ENCODE results near the gene AZGP1.
"Not testable (repeated sequence)": the region's sequence is repeated elsewhere in the genome, so short reads cannot be mapped to it uniquely, and the experiment has no call there.

AZGP1 gene

DNA sequence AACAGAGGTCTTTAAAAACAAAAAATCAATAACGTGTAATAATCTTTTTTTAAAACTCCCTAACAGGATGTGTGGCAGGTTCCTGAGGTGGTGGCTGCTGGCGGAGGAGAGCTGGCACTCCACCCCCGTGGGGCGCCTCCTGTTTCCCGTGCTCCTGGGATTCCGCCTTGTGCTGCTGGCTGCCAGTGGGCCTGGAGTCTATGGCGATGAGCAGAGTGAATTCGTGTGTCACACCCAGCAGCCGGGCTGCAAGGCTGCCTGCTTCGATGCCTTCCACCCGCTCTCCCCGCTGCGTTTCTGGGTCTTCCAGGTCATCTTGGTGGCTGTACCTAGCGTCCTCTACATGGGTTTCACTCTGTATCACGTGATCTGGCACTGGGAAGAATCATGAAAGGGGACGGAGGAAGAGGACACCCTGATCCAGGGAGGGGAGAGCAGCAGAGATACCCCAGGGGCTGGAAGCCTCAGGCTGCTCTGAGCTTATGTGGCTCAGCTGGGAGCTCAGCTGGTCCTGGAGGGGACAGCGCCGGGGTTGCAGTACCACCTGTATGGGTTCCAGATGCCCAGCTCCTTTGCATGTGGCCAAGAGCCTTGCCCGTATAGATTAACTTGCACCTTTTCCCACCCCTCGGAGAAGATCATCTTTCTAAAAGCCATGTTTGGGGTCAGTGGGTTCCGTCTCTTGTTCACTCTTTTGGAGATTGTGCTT, 16.7 kb upstream of the AZGP1 start:
- no peak overlapping the region for H3K27ac ChIP-seq (ENCODE audit: low read depth, low read length)
- no peak overlapping the region for H3K9ac ChIP-seq (ENCODE audit: low read length)
- peaks cover 12% of the 10 kb centered on the region for H3K4me1 ChIP-seq (ENCODE audit: insufficient read depth, low read length)

DNA sequence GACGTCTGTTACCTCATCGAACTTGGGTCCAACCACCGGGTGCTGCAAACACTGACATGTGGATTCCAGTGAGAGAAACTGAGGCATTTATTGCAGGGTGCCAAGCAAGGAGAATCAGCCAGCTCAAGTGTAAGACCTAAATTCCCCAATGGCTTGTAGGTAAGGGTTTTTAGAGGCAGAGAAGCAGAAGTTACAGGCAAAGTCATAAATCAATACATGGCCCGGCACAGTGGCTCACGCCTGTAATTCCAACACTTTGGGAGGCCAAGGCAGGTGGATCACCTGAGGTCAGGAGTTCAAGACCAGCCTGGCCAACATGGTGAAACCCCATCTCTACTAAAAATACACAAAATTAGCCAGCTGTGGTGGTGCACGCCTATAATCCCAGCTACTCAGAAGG, 15.7 kb upstream of the AZGP1 start:
- H3K9ac ChIP-seq (ENCODE audit: low read length); H3K4me3 ChIP-seq (ENCODE audit: low read depth in 1 of 2, low read length in 2 of 2); H3K36me3 ChIP-seq (ENCODE audit: insufficient read depth, low read length); H3K27me3 ChIP-seq (ENCODE audit: control insufficient read depth in 1 of 2, insufficient read depth in 2 of 2, low read length in 2 of 2); H3K27ac ChIP-seq (ENCODE audit: low read depth, low read length); H3K4me1 ChIP-seq (ENCODE audit: insufficient read depth, low read length); H3K9me3 ChIP-seq (ENCODE audit: low read length): not testable (repeated sequence)

More for the DNA sequence above, 16.7 kb upstream of the AZGP1 start:
- H3K36me3 ChIP-seq (ENCODE audit: insufficient read depth, low read length), result no peaks in the 10 kb centered on the region
- no peaks in the 10 kb centered on the region for H3K27me3 ChIP-seq (ENCODE audit: control insufficient read depth in 1 of 2, insufficient read depth in 2 of 2, low read length in 2 of 2)
- H3K4me3 ChIP-seq (ENCODE audit: low read depth in 1 of 2, low read length in 2 of 2), result no peak overlapping the region
- H3K9me3 ChIP-seq (ENCODE audit: low read length), result no peaks in the 10 kb centered on the region

DNA sequence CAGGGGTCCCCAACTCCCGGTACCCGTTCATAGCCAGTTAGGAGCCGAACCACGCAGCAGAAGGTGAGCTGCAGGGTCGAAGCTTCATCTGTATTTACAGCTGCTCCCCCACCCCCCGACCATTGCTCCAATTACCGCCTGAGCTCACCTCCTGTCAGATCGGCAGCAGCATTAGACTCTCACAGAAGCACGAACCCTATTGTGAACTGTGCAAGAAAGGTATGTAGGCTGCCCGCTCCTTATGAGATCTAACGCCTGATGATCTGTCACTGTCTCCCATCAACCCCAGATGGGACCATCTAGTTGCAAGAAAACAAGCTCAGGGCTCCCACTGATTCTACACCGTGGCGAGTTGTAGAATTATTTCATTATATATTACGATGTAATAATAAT, 14.6 kb upstream of the AZGP1 start:
- peaks cover 7% of the 10 kb centered on the region for H3K4me1 ChIP-seq (ENCODE audit: insufficient read depth, low read length)
- no peaks in the 10 kb centered on the region for H3K36me3 ChIP-seq (ENCODE audit: insufficient read depth, low read length)
- no peak overlapping the region for H3K4me3 ChIP-seq (ENCODE audit: low read depth in 1 of 2, low read length in 2 of 2)
- no peak overlapping the region for H3K9ac ChIP-seq (ENCODE audit: low read length)
- H3K9me3 ChIP-seq (ENCODE audit: low read length), result no peaks in the 10 kb centered on the region
- H3K27me3 ChIP-seq (ENCODE audit: control insufficient read depth in 1 of 2, insufficient read depth in 2 of 2, low read length in 2 of 2), result no peaks in the 10 kb centered on the region
- no peak overlapping the region for H3K27ac ChIP-seq (ENCODE audit: low read depth, low read length)

DNA sequence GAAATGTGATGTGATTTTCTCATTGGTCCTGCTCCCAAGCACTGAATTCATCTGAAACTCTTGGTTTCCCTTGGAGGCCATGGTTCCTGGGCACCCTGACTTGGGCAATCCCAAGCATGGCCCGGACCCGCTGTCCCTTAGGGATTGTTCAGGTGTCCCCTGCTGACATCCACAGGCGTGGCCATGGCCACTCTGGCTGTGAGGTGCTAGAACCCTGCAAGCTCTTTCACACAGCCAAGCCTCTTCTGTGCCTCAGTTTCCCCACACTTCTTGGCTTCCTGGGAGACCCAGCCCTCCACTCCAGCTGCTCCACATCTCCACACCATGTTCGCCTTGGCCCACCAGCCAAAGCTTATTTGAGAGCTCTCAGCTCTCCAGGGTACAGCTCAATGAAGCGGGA, 12.0 kb upstream of the AZGP1 start:
- Histone ChIP-seq H3K4me3 (ENCODE audit: low read depth in 1 of 2, low read length in 2 of 2) (no peak overlapping the region), H3K27ac (ENCODE audit: low read depth, low read length) (no peak overlapping the region), H3K27me3 (ENCODE audit: control insufficient read depth in 1 of 2, insufficient read depth in 2 of 2, low read length in 2 of 2) (no peaks in the 10 kb centered on the region), H3K9me3 (ENCODE audit: low read length) (no peaks in the 10 kb centered on the region), H3K9ac (ENCODE audit: low read length) (no peak overlapping the region), H3K36me3 (ENCODE audit: insufficient read depth, low read length) (no peaks in the 10 kb centered on the region), H3K4me1 (ENCODE audit: insufficient read depth, low read length) (no peaks in the 10 kb centered on the region)

DNA sequence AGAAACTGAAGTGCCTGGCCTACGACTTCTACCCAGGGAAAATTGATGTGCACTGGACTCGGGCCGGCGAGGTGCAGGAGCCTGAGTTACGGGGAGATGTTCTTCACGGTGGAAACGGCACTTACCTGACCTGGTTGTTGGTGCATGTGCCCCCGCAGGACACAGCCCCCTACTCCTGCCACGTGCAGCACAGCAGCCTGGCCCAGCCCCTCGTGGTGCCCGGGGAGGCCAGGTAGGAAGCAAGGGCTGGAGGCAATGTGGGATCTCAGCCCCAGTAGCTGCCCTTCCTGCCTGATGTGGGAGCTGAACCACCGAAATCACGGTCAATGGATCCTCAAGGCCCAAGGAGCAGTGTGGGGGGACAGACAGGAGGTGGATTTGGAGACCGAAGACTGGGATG, 11.5 kb upstream of the AZGP1 start:
- H3K27me3 ChIP-seq (ENCODE audit: control insufficient read depth in 1 of 2, insufficient read depth in 2 of 2, low read length in 2 of 2); H3K36me3 ChIP-seq (ENCODE audit: insufficient read depth, low read length); H3K27ac ChIP-seq (ENCODE audit: low read depth, low read length); H3K9ac ChIP-seq (ENCODE audit: low read length); H3K9me3 ChIP-seq (ENCODE audit: low read length); H3K4me1 ChIP-seq (ENCODE audit: insufficient read depth, low read length); H3K4me3 ChIP-seq (ENCODE audit: low read depth in 1 of 2, low read length in 2 of 2): not testable (repeated sequence)

DNA sequence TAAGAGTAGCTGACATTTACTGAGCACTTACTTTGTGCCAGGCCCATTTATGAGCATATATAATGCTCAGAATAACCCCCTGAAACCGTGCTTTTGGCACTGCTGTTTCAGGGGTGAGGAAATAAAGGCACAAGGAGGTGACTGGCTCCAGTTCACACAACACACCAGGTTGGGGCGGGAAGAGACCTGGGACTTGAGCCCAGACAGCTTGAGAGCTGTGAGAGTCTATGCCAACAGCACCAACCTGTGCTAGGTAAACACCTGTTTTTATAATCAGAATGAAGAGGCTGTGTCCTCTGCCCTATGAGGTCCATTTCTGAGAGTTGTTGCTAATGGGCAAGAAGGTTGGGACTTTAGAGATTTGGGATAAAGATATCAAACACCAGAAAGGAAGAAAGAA, 8.8 kb upstream of the AZGP1 start:
- Histone ChIP-seq H3K4me1 (ENCODE audit: insufficient read depth, low read length) (no peaks in the 10 kb centered on the region), H3K9me3 (ENCODE audit: low read length) (no peaks in the 10 kb centered on the region), H3K27ac (ENCODE audit: low read depth, low read length) (no peak overlapping the region), H3K9ac (ENCODE audit: low read length) (no peak overlapping the region), H3K27me3 (ENCODE audit: control insufficient read depth in 1 of 2, insufficient read depth in 2 of 2, low read length in 2 of 2) (no peaks in the 10 kb centered on the region), H3K36me3 (ENCODE audit: insufficient read depth, low read length) (no peaks in the 10 kb centered on the region), H3K4me3 (ENCODE audit: low read depth in 1 of 2, low read length in 2 of 2) (no peak overlapping the region)

DNA sequence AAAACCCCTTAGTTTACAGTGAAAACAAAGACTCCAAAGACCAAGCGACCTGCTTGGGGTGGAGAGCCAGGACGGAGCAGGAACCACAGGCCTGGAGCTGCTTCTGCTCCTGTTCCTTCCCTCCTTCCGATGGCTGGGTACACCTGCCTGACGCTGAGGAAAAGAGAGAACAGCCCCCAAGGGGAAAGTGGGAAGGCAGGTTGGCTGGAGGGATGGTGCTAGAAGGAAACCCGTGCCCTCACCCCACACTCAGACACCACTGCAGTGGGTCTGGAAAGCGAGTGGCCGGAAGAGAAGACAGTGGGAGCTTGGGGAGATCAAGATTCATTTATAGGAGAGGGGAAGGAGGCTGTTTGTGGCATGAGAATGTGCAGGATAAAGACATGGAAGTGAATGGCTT, 5.2 kb upstream of the AZGP1 start:
- not testable (repeated sequence) for H3K27me3 ChIP-seq (ENCODE audit: control insufficient read depth in 1 of 2, insufficient read depth in 2 of 2, low read length in 2 of 2); H3K4me3 ChIP-seq (ENCODE audit: low read depth in 1 of 2, low read length in 2 of 2); H3K4me1 ChIP-seq (ENCODE audit: insufficient read depth, low read length); H3K27ac ChIP-seq (ENCODE audit: low read depth, low read length); H3K9ac ChIP-seq (ENCODE audit: low read length); H3K36me3 ChIP-seq (ENCODE audit: insufficient read depth, low read length); H3K9me3 ChIP-seq (ENCODE audit: low read length)

DNA sequence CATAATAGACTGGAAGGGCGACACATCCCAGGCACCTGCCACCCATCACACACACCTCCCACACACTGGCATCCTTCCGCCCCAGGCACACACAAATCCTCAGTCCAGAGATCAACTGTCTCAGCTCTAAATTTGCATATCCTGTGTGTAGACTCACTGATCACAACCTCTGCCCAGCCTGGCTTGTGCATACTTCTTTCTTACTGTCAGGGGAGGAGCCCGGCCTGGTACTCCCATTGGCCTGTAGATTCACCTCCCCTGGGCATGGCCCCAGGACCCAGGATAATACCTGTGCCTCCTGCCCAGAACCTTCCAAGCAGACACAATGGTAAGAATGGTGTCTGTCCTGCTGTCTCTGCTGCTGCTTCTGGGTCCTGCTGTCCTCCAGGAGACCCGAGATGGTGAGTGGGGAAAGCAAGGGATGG, 4.6 kb upstream of the AZGP1 start:
- not testable (repeated sequence) for H3K4me3 ChIP-seq (ENCODE audit: low read depth in 1 of 2, low read length in 2 of 2); H3K9ac ChIP-seq (ENCODE audit: low read length); H3K36me3 ChIP-seq (ENCODE audit: insufficient read depth, low read length); H3K27ac ChIP-seq (ENCODE audit: low read depth, low read length); H3K9me3 ChIP-seq (ENCODE audit: low read length); H3K4me1 ChIP-seq (ENCODE audit: insufficient read depth, low read length); H3K27me3 ChIP-seq (ENCODE audit: control insufficient read depth in 1 of 2, insufficient read depth in 2 of 2, low read length in 2 of 2)

DNA sequence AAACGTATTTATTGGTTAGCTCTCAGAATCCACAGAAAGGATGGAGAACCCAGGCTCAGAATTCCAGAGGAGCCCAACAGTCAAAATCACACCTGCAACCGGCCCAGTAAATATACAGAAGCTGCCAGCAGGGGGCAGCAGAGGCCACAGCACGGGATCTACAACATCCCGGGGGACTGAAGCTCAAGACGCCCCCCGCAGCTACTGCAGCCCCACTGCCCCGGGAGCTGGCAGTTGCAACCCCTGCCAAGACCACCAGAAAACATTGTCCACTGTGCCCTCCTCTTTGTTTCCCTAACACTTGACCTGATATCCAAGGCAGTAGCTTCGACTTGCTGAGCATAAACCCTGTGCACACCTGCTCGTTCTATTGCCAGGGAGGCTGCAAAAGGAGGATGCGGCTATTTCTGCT, 4.0 kb upstream of the AZGP1 start:
- H3K9ac ChIP-seq (ENCODE audit: low read length); H3K4me1 ChIP-seq (ENCODE audit: insufficient read depth, low read length); H3K4me3 ChIP-seq (ENCODE audit: low read depth in 1 of 2, low read length in 2 of 2); H3K36me3 ChIP-seq (ENCODE audit: insufficient read depth, low read length); H3K9me3 ChIP-seq (ENCODE audit: low read length); H3K27me3 ChIP-seq (ENCODE audit: control insufficient read depth in 1 of 2, insufficient read depth in 2 of 2, low read length in 2 of 2); H3K27ac ChIP-seq (ENCODE audit: low read depth, low read length): not testable (repeated sequence)

DNA sequence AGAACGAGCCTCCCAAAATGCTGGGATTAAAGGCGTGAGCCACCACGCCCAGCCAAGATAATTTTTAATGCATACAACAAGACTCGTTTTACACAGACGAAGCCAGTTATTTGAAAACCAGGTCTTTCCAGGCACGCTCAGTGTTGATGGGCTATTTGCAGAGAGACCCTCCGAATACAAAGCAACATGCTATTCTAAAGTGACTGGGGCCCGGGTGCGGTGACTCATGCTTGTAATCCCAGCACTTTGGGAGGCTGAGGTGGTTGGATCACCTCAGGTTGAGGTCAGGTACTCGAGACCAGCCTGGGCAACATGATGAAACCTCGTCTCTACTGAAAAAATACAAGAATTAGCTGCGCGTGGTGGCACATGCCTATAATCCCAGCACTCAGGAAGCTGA, 795 bp upstream of the AZGP1 start:
- H3K4me3 ChIP-seq (ENCODE audit: low read depth in 1 of 2, low read length in 2 of 2), result no peak overlapping the region
- H3K9me3 ChIP-seq (ENCODE audit: low read length), result no peaks in the 10 kb centered on the region
- no peaks in the 10 kb centered on the region for H3K4me1 ChIP-seq (ENCODE audit: insufficient read depth, low read length)
- no peaks in the 10 kb centered on the region for H3K36me3 ChIP-seq (ENCODE audit: insufficient read depth, low read length)
- H3K27ac ChIP-seq (ENCODE audit: low read depth, low read length), result no peak overlapping the region
- no peaks in the 10 kb centered on the region for H3K27me3 ChIP-seq (ENCODE audit: control insufficient read depth in 1 of 2, insufficient read depth in 2 of 2, low read length in 2 of 2)
- no peak overlapping the region for H3K9ac ChIP-seq (ENCODE audit: low read length)

DNA sequence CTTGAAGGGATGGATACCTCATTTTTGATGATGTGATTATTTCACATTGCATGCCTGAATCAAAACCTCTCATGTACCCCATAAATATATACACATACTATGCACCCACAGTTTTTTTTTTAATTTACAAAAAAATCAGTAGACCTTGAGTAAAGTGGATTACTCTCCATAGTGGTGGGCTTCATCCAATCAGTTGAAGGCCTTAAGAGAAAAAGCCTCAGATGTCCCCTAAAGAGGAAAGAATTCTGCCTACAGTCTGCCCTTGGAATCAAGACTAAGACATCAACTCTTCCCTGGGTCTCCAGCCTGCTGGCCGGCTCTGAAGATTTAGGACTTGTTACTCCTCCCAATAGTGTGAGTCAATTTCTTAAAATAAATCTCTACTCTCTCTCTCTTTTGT, 1.1 kb downstream of the AZGP1 start:
- H3K9me3 ChIP-seq (ENCODE audit: low read length), result no peaks in the 10 kb centered on the region
- no peak overlapping the region for H3K27ac ChIP-seq (ENCODE audit: low read depth, low read length)
- no peaks in the 10 kb centered on the region for H3K27me3 ChIP-seq (ENCODE audit: control insufficient read depth in 1 of 2, insufficient read depth in 2 of 2, low read length in 2 of 2)
- H3K9ac ChIP-seq (ENCODE audit: low read length), result no peak overlapping the region
- no peak overlapping the region for H3K4me3 ChIP-seq (ENCODE audit: low read depth in 1 of 2, low read length in 2 of 2)
- no peaks in the 10 kb centered on the region for H3K4me1 ChIP-seq (ENCODE audit: insufficient read depth, low read length)
- H3K36me3 ChIP-seq (ENCODE audit: insufficient read depth, low read length), result no peaks in the 10 kb centered on the region

DNA sequence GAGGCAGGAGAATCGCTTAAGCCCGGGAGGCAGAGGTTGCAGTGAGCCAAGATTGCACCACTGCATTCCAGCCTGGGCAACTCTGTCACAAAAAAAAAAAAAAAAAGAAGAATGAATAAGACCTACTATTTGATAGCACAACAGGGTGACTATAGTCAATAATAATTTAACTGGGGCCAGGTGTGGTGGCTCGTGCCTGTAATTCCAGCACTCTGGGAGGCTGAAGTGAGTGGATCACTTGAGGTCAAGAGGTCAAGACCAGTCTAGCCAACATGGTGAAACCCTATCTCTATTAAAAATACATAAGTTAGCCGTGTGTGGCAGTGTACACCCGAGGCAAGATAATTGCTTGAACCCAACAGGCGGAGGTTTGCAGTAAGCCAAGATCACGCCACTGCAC, 2.0 kb downstream of the AZGP1 start:
- H3K9me3 ChIP-seq (ENCODE audit: low read length); H3K4me1 ChIP-seq (ENCODE audit: insufficient read depth, low read length); H3K4me3 ChIP-seq (ENCODE audit: low read depth in 1 of 2, low read length in 2 of 2); H3K9ac ChIP-seq (ENCODE audit: low read length); H3K27me3 ChIP-seq (ENCODE audit: control insufficient read depth in 1 of 2, insufficient read depth in 2 of 2, low read length in 2 of 2); H3K36me3 ChIP-seq (ENCODE audit: insufficient read depth, low read length); H3K27ac ChIP-seq (ENCODE audit: low read depth, low read length): not testable (repeated sequence)
